Measurements from ENCODE around the gene IL6R. TPM values are rescaled to one million over a fixed set of nuclear protein-coding genes. Genes with fewer than 3 reads are reported as not detected.

Gene IL6R
- total RNA-seq, 1 experiment from 2014 or later = 4.9 TPM

GRCh38 chr1:154445040-154445472 lies 39.9 kb downstream of the IL6R start:
- Mint-ChIP-seq H3K36me3 (ENCODE audit: insufficient read depth, unreplicated experiment) (no peaks in the 10 kb centered on the region), H3K4me1 (ENCODE audit: low read depth, unreplicated experiment) (no peaks in the 10 kb centered on the region), H3K9me3 (ENCODE audit: unreplicated experiment) (no peaks in the 10 kb centered on the region), H3K27ac (ENCODE audit: unreplicated experiment) (no peak overlapping the region), H3K4me3 (ENCODE audit: unreplicated experiment) (no peak overlapping the region), H3K27me3 (ENCODE audit: insufficient read depth, unreplicated experiment) (no peaks in the 10 kb centered on the region)
- DNase-seq = no peak
- no peaks in the 10 kb centered on the region for H3K9me3 ChIP-seq
- intact Hi-C loops (cut with micrococcal nuclease; ENCODE audit: unreplicated experiment) = no loop called here
- POLR2A ChIA-PET = no interaction called here
- no peaks in the 10 kb centered on the region for H3K27me3 ChIP-seq (replicated peaks; ENCODE audit: control insufficient read depth, insufficient read depth, low read length)
- H3K36me3 ChIP-seq (ENCODE audit: control insufficient read depth, insufficient read depth, low read length) = no peaks in the 10 kb centered on the region
- TF ChIP-seq CTCF (IDR thresholded peaks at IDR 0.05; ENCODE audit: insufficient read depth in 1 of 2, low read depth in 1 of 2, low read length in 1 of 2, severe bottlenecking in 1 of 2, unreplicated experiment in 1 of 2) = no peak
- no peak overlapping the region for H3K4me3 ChIP-seq (ENCODE audit: low read depth, low read length)
- no TSS peak for BruUV-seq (replicated peaks)
- H3K4me1 ChIP-seq = no peaks in the 10 kb centered on the region
- CTCF ChIA-PET = no interaction called here

- Histone ChIP-seq H3K4me1 (no peaks in the 10 kb centered on the region), H3K27me3 (replicated peaks; ENCODE audit: control insufficient read depth, insufficient read depth, low read length) (no peaks in the 10 kb centered on the region), H3K9me3 (no peaks in the 10 kb centered on the region), H3K4me3 (ENCODE audit: low read depth, low read length) (no peak overlapping the region), H3K36me3 (ENCODE audit: control insufficient read depth, insufficient read depth, low read length) (no peaks in the 10 kb centered on the region)
- H3K4me1 Mint-ChIP-seq (ENCODE audit: low read depth, unreplicated experiment) = no peaks in the 10 kb centered on the region
- ChIA-PET POLR2A (no interaction called here), CTCF (no interaction called here)
- intact Hi-C loops (cut with micrococcal nuclease; ENCODE audit: unreplicated experiment) = no loop called here
- H3K27ac Mint-ChIP-seq (ENCODE audit: unreplicated experiment) = no peak overlapping the region
- BruUV-seq (replicated peaks) = no TSS peak
- no peak for DNase-seq
- no peaks in the 10 kb centered on the region for H3K9me3 Mint-ChIP-seq (ENCODE audit: unreplicated experiment)
- H3K36me3 Mint-ChIP-seq (ENCODE audit: insufficient read depth, unreplicated experiment) = no peaks in the 10 kb centered on the region
- TF ChIP-seq CTCF (IDR thresholded peaks at IDR 0.05; ENCODE audit: insufficient read depth in 1 of 2, low read depth in 1 of 2, low read length in 1 of 2, severe bottlenecking in 1 of 2, unreplicated experiment in 1 of 2) = no peak
- H3K27me3 Mint-ChIP-seq (ENCODE audit: insufficient read depth, unreplicated experiment) = no peaks in the 10 kb centered on the region
- no peak overlapping the region for H3K4me3 Mint-ChIP-seq (ENCODE audit: unreplicated experiment)
Observed at GRCh38 chr1:154446292-154446691, 41.1 kb downstream of the IL6R start.

GRCh38 chr1:154446789-154447188 lies 41.6 kb downstream of the IL6R start:
- no peaks in the 10 kb centered on the region for H3K9me3 Mint-ChIP-seq (ENCODE audit: unreplicated experiment)
- H3K4me1 Mint-ChIP-seq (ENCODE audit: low read depth, unreplicated experiment) = no peaks in the 10 kb centered on the region
- no peaks in the 10 kb centered on the region for H3K36me3 Mint-ChIP-seq (ENCODE audit: insufficient read depth, unreplicated experiment)
- no TSS peak for BruUV-seq (replicated peaks)
- no peak overlapping the region for H3K4me3 Mint-ChIP-seq (ENCODE audit: unreplicated experiment)
- DNase-seq = no peak
- Histone ChIP-seq H3K27me3 (replicated peaks; ENCODE audit: control insufficient read depth, insufficient read depth, low read length) (no peaks in the 10 kb centered on the region), H3K4me3 (ENCODE audit: low read depth, low read length) (no peak overlapping the region), H3K4me1 (no peaks in the 10 kb centered on the region), H3K9me3 (no peaks in the 10 kb centered on the region), H3K36me3 (ENCODE audit: control insufficient read depth, insufficient read depth, low read length) (no peaks in the 10 kb centered on the region)
- no peak overlapping the region for H3K27ac Mint-ChIP-seq (ENCODE audit: unreplicated experiment)
- intact Hi-C loops (cut with micrococcal nuclease; ENCODE audit: unreplicated experiment) = no loop called here
- ChIA-PET POLR2A (interaction anchor here (0.8 kb wide), 1 partner anchor 11 kb away, joined by 3 read pairs; no protein-coding TSS in a partner anchor), CTCF (no interaction called here)
- no peak for TF ChIP-seq CTCF (IDR thresholded peaks at IDR 0.05; ENCODE audit: insufficient read depth in 1 of 2, low read depth in 1 of 2, low read length in 1 of 2, severe bottlenecking in 1 of 2, unreplicated experiment in 1 of 2)
- no peaks in the 10 kb centered on the region for H3K27me3 Mint-ChIP-seq (ENCODE audit: insufficient read depth, unreplicated experiment)
